ENCODE data around the gene HRH2. TPM values are rescaled to one million over a fixed set of nuclear protein-coding genes. Genes with fewer than 3 reads are reported as not detected.

Gene HRH2
- total and polyA plus RNA-seq, 3 donors from 2014 or later, result 0.47 to 1.4 (median 1.3) TPM

GRCh38 chr5:175652741-175653663, 4.9 kb upstream of the HRH2 start:
- Histone ChIP-seq H3K27me3 (no peaks in the 10 kb centered on the region), H3K4me1 (no peaks in the 10 kb centered on the region), H3K9me3 (no peaks in the 10 kb centered on the region), H3K4me3 (no peak overlapping the region), H3K27ac (no peak overlapping the region), H3K36me3 (ENCODE audit: low read depth, missing control alignments) (no peaks in the 10 kb centered on the region)
- no peak for DNase-seq
- intact Hi-C loops (cut with DNase I; ENCODE audit: low total_unique reads), result no loop called here
- TF ChIP-seq CTCF (IDR thresholded peaks at IDR 0.05) (no peak), POLR2A (IDR thresholded peaks at IDR 0.05) (no peak)
- 70 to 84% methylated on average over 11 of the region's 11 CpGs for WGBS, 2 donors

GRCh38 chr5:175653763-175654162, 4.1 kb upstream of the HRH2 start:
- no peak for DNase-seq
- WGBS, 2 donors, result 80 to 88% methylated on average over 4 of the region's 4 CpGs
- Histone ChIP-seq H3K27ac (no peak overlapping the region), H3K4me3 (no peak overlapping the region), H3K4me1 (no peaks in the 10 kb centered on the region), H3K9me3 (no peaks in the 10 kb centered on the region), H3K36me3 (ENCODE audit: low read depth, missing control alignments) (no peaks in the 10 kb centered on the region), H3K27me3 (no peaks in the 10 kb centered on the region)
- intact Hi-C loops (cut with DNase I; ENCODE audit: low total_unique reads), result no loop called here
- TF ChIP-seq POLR2A (IDR thresholded peaks at IDR 0.05) (no peak), CTCF (IDR thresholded peaks at IDR 0.05) (no peak)

GRCh38 chr5:175654339-175654738, 3.5 kb upstream of the HRH2 start:
- Histone ChIP-seq H3K27ac (no peak overlapping the region), H3K9me3 (no peaks in the 10 kb centered on the region), H3K36me3 (ENCODE audit: low read depth, missing control alignments) (no peaks in the 10 kb centered on the region), H3K4me1 (no peaks in the 10 kb centered on the region), H3K27me3 (no peaks in the 10 kb centered on the region), H3K4me3 (no peak overlapping the region)
- TF ChIP-seq CTCF (IDR thresholded peaks at IDR 0.05) (no peak), POLR2A (IDR thresholded peaks at IDR 0.05) (no peak)
- intact Hi-C loops (cut with DNase I; ENCODE audit: low total_unique reads), result no loop called here
- no peak for DNase-seq
- 86% methylated on average over 7 of the region's 7 CpGs for WGBS, 2 donors

- Histone ChIP-seq H3K36me3 (ENCODE audit: low read depth, missing control alignments) (no peaks in the 10 kb centered on the region), H3K9me3 (no peaks in the 10 kb centered on the region), H3K27me3 (no peaks in the 10 kb centered on the region), H3K4me3 (no peak overlapping the region), H3K27ac (no peak overlapping the region), H3K4me1 (no peaks in the 10 kb centered on the region)
- TF ChIP-seq POLR2A (IDR thresholded peaks at IDR 0.05) (no peak), CTCF (IDR thresholded peaks at IDR 0.05) (no peak)
- DNase-seq, result no peak
- intact Hi-C loops (cut with DNase I; ENCODE audit: low total_unique reads), result no loop called here
- WGBS, 2 donors, result 72 to 89% methylated on average over 7 to 8 of the region's 8 CpGs
Measured at GRCh38 chr5:175654807-175655206, 3.1 kb upstream of the HRH2 start.

GRCh38 chr5:175655411-175655810, 2.5 kb upstream of the HRH2 start:
- 77 to 91% methylated on average over 2 of the region's 2 CpGs for WGBS, 2 donors
- no peak overlapping the region for H3K4me3 ChIP-seq
- TF ChIP-seq CTCF (IDR thresholded peaks at IDR 0.05), result no peak
- TF ChIP-seq POLR2A (IDR thresholded peaks at IDR 0.05), result no peak
- H3K4me1 ChIP-seq, result no peaks in the 10 kb centered on the region
- intact Hi-C loops (cut with DNase I; ENCODE audit: low total_unique reads), result no loop called here
- H3K9me3 ChIP-seq, result no peaks in the 10 kb centered on the region
- H3K36me3 ChIP-seq (ENCODE audit: low read depth, missing control alignments), result no peaks in the 10 kb centered on the region
- H3K27me3 ChIP-seq, result no peaks in the 10 kb centered on the region
- no peak for DNase-seq
- no peak overlapping the region for H3K27ac ChIP-seq
